ENCODE measurements around the gene SALL2.
A peak's percentile ranks its signal among the peaks of the same experiment; 100 is the strongest.
"Not testable (repeated sequence)": the region's sequence is repeated elsewhere in the genome, so short reads cannot be mapped to it uniquely, and the experiment has no call there.

SALL2 gene

GRCh38 chr14:21525962-21526671, at the start of gene SALL2:
SALL2 (minus strand) TSS chr14:21526346; CDS start chr14:21526127, 219 bp downstream.
- DNase-seq, result no peak

DNA sequence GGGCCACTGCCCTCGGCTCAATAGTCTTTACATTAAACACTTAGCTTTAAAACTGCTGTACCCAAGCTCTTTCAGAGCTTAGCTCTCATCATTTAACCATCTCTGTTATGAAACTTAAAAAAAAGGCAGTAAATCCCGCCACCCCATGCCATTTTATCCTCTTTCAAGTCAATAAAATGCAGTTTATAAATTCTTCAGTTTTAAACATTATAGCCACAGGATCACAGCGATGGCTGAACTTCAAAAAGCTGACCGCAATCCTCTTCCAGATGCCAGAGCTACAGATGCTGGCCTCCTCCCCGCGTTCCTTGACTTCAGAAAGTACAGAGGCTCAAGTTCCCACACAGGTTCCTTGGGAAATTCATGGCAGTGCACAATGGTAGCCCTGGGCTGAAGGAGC, 49.5 kb upstream of the SALL2 start:
- no peak for DNase-seq

DNA sequence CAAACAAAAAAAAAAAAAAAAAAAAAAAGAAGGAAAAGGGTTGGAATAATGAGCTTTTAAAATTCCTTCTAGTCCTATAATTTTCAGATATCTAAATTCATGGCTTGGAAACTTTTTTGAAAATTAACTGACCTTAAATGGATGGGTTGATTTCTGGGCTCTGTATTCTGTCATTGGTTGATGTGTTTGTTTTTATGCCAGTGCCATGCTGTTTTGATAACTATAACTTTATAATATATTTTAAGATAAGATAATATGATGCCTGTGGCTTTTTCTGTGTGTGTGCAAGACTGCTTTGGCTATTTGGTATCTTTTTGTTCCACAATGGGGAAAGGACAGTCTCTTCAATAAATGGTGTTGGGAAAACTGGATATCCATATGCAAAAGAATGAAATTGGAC, 46.5 kb upstream of the SALL2 start:
- no peak for DNase-seq

GRCh38 chr14:21558703-21559170, 32.6 kb upstream of the SALL2 start:
- DNase-seq, result no peak

- DNase-seq, result peak; percentile 52
Measured at GRCh38 chr14:21557084-21557901, 31.1 kb upstream of the SALL2 start.

- DNase-seq, result no peak
Measured at GRCh38 chr14:21556378-21557083, 30.4 kb upstream of the SALL2 start.

GRCh38 chr14:21553266-21553665, 27.1 kb upstream of the SALL2 start:
- DNase-seq, result no peak

- DNase-seq, result not testable (repeated sequence)
Measured at GRCh38 chr14:21544588-21544987, 18.4 kb upstream of the SALL2 start.

GRCh38 chr14:21543963-21544362, 17.8 kb upstream of the SALL2 start:
- no peak for DNase-seq

DNA sequence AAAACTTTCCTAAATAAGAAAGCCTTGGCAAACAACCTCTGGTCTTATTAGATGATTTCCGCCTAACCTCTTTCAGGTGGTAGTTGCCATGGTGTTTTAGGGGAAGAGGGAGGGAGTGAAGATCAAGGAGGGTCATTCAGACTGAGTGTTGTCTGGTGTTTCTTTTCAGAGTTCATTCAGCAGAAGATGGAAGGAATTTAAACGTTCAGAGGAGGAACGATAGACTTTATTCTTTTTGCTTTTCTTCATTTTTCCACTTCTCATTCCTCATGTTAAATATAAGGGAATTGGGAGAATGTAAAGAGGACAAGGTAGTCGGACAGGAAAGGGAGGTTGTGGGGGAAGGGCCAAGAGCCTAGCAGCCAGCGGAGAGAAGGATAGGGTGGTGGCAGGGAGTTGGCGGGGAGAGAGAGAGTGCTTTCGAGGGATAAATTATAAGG, 17.4 kb upstream of the SALL2 start:
- no peak for DNase-seq

GRCh38 chr14:21541413-21542074, 15.4 kb upstream of the SALL2 start:
- DNase-seq, result no peak

- no peak for DNase-seq
Measured at GRCh38 chr14:21539189-21539940, 13.2 kb upstream of the SALL2 start.

- DNase-seq, result no peak
Measured at GRCh38 chr14:21537090-21537424, 10.9 kb upstream of the SALL2 start.

DNA sequence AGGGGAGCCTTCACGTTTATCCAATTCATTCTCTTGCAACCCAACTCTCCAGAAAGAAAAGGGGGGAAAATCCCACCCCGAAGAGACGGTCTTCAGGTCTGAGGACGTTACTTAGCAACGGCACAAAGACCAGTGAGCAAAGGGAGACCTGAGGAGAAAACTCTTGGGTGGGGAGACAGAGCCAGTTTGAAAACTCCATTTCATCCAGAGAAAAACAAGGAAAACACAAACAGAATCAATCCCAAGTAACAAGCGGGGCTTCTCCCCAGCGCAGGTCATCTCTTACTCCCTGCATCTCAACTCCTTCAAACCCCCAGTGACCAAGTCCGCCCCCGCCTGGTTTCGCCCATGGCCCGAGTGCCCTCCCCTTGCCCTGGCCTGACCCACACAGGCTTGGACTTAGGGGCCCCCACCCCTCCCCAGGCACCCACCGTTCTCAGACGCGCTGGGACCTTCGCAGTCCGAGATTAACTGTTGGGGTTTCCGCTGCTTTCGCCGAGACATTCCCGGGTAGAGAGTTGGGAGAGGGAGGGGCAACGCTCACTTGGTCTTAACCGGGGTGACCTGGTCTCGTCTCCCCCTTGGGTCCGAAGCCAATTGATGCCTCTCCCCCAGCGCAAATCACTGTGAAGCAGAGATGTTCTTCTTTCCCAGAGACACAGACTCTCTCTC, 10.4 kb upstream of the SALL2 start:
- no peak for DNase-seq

GRCh38 chr14:21535545-21536417, 9.6 kb upstream of the SALL2 start:
- DNase-seq, result no peak

- no peak for DNase-seq
Measured at GRCh38 chr14:21534576-21534975, 8.4 kb upstream of the SALL2 start.

- DNase-seq, result no peak
Measured at GRCh38 chr14:21533294-21533693, 7.1 kb upstream of the SALL2 start.

GRCh38 chr14:21529515-21529914, 3.4 kb upstream of the SALL2 start:
- DNase-seq, result no peak

DNA sequence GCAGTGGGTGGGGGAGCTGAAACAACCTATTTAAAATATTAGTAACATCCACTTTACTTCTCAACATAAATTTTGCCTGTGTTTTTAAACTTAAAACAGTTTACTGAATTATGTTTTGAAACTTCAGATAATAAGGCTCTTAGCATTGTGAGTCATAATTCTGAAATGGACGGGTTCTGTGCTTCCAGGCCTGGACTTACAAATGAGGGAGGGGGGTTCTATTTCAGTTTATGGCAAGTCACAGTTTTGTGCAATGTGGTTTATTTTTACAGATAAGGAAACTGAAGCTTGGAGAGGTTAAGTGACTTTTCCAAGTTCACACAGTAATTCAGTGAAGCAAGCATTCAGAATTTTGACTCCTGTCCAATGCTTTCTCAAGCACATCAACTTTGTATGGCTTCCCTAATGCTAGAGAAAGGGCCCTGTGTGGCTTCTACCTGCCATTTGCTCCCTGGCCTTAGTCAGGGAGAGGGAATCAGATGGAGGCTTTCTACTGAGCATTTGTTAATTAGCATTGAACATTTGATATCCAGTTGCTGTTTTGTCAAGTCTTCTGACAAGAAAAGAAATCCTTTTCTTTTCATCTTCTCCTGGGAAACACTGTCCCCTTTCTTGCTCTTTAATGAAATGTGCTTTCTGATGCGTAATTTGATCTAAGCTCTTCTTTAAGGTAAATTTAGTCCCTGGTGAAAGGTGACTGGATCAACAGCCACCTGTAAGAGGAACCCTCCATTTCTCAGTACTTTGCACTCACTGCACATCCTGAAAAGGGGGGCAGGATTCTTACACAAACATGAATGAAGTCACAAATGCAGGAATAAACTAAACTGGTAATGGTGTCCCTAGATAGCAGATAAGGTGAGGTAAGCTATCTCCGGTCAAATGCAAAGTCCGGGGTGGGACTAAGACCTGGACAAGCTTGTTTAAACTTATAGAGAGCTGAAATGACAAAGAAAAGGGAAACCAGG, 2.5 kb upstream of the SALL2 start:
- DNase-seq, result no peak
